NB4 (cell line): Measurements from ENCODE around the gene RBM25.

Experiments used
- DNase-seq: peaks from one replicate; pipeline ENCODE4 v3.0.0; 2010; ENCODE audit warnings: low read depth
- H3K4me3 ChIP-seq: one replicate; pipeline ENCODE4 v1.5.1; 2011; ENCODE audit warnings: mild to moderate bottlenecking, low read depth, low read length, moderate library complexity
- CTCF ChIP-seq: IDR thresholded peaks from one replicate; pipeline ENCODE4 v1.5.1; 2012; ENCODE audit warnings: low read depth, low read length
- MAX ChIP-seq: IDR thresholded peaks from 2 replicates; pipeline ENCODE4 v1.6.1; 2011; ENCODE audit warnings: low read depth, low read length
- MYC ChIP-seq: IDR thresholded peaks from 2 replicates; pipeline ENCODE4 v1.6.1; 2011; ENCODE audit warnings: low read depth, low read length
- POLR2A ChIP-seq: IDR thresholded peaks from 2 replicates; pipeline ENCODE4 v1.6.1; 2011; ENCODE audit warnings: mild to moderate bottlenecking; ENCODE audit not compliant: insufficient read length; ENCODE audit errors: extremely low read depth

RBM25 gene

GRCh38 chr14:73049428-73049827 lies 8.9 kb upstream of the RBM25 start:
- no peak for DNase-seq
- TF ChIP-seq MYC (no peak), MAX (no peak), POLR2A (no peak), CTCF (no peak)

GRCh38 chr14:73055251-73055650 lies 3.1 kb upstream of the RBM25 start:
- TF ChIP-seq MYC = no peak
- no peak for TF ChIP-seq CTCF
- no peak for TF ChIP-seq POLR2A
- TF ChIP-seq MAX = no peak
- H3K4me3 ChIP-seq = no peak overlapping the region
- no peak for DNase-seq

More at GRCh38 chr14:73049428-73049827, 8.9 kb upstream of the RBM25 start:
- H3K4me3 ChIP-seq = no peak overlapping the region

GRCh38 chr14:73057944-73058223 lies 450 bp upstream of the RBM25 start:
- DNase-seq = no peak
- peak overlapping the region; percentile 100 for H3K4me3 ChIP-seq
- TF ChIP-seq MAX = no peak
- TF ChIP-seq MYC = no peak
- TF ChIP-seq CTCF = no peak
- no peak for TF ChIP-seq POLR2A

- peak; percentile 73 for DNase-seq
- TF ChIP-seq MAX (no peak; the same call in none of the 2 replicates), MYC (peak; percentile 28; the same call in 1 of the 2 replicates)
- H3K4me3 ChIP-seq = peak overlapping the region; percentile 100
Measured at GRCh38 chr14:73058922-73059673, 764 bp downstream of the RBM25 start.

GRCh38 chr14:73069585-73069984 lies 11.3 kb downstream of the RBM25 start:
- TF ChIP-seq MAX = no peak
- DNase-seq = no peak
- no peak overlapping the region for H3K4me3 ChIP-seq

- H3K4me3 ChIP-seq = no peak overlapping the region
- no peak for TF ChIP-seq MYC
- no peak for TF ChIP-seq MAX
- TF ChIP-seq CTCF = no peak
- TF ChIP-seq POLR2A = no peak
- DNase-seq = no peak
Measured at GRCh38 chr14:73091044-73091443, 32.7 kb downstream of the RBM25 start.

- H3K4me3 ChIP-seq = no peak overlapping the region
- no peak for DNase-seq
- TF ChIP-seq MAX = no peak
- no peak for TF ChIP-seq POLR2A
- TF ChIP-seq CTCF = no peak
- no peak for TF ChIP-seq MYC
Measured at GRCh38 chr14:73097421-73097820, 39.1 kb downstream of the RBM25 start.
